Activated T-helper 1 cell treated with anti-CD3 and anti-CD28 coated beads, Interleukin-12 subunit alpha, Interleukin-12 subunit beta, Interleukin-2, Interleukin-4 antibody, amounts not matched to agents 30 ng/mL and 10 ng/mL and 1 ng/mL, durations not matched to agents 14 hours and 24 hours and 36 hours (primary cell): ENCODE measurements around the gene PLEKHH1. TPM values are rescaled to one million over a fixed set of nuclear protein-coding genes. Genes with fewer than 3 reads are reported as not detected.

ENCODE experiments used
- DNase-seq: peaks from one replicate; pipeline ENCODE4 v3.0.0; 2021; ENCODE audit warnings: low spot score
- H3K27ac Mint-ChIP-seq: one replicate; pipeline ENCODE4 v1.8.0; 2021; ENCODE audit warnings: mild to moderate bottlenecking, mixed read lengths
- H3K27me3 Mint-ChIP-seq: one replicate; pipeline ENCODE4 v1.8.0; 2022; ENCODE audit warnings: mild to moderate bottlenecking, moderate library complexity, mixed read lengths; ENCODE audit not compliant: insufficient read depth
- H3K36me3 Mint-ChIP-seq: one replicate; pipeline ENCODE4 v1.8.0; 2021; ENCODE audit warnings: low read depth, mixed read lengths
- H3K4me1 Mint-ChIP-seq: one replicate; pipeline ENCODE4 v1.8.0; 2021; ENCODE audit warnings: low read depth, mixed read lengths
- H3K4me3 Mint-ChIP-seq: one replicate; pipeline ENCODE4 v1.8.0; 2021; ENCODE audit warnings: mild to moderate bottlenecking, moderate library complexity, mixed read lengths
- H3K9me3 Mint-ChIP-seq: one replicate; pipeline ENCODE4 v1.8.0; 2021; ENCODE audit warnings: mixed read lengths
- intact Hi-C: fragments of 100-400 bp; cut with micrococcal nuclease; formaldehyde crosslinking; loops from one replicate; pipeline ENCODE4 v1.15.1; 2024
- total RNA-seq: library from RNA; stranded (reverse); gene quantifications from 2 replicates; pipeline ENCODE4 v1.2.3, GENCODE V29; 2022

The PLEKHH1 gene
- total RNA-seq, 1 donor from 2014 or later: 0.96 TPM

- peaks cover 19% of the 10 kb centered on the region for H3K9me3 Mint-ChIP-seq
- DNase-seq: no peak
- intact Hi-C loops: no loop called here
These were observed 37.3 kb upstream of the PLEKHH1 start for GRCh38 chr14:67495827-67496226.

GRCh38 chr14:67497216-67497615, 35.9 kb upstream of the PLEKHH1 start:
- no peak for DNase-seq
- peaks cover 14% of the 10 kb centered on the region for H3K27me3 Mint-ChIP-seq
- H3K4me3 Mint-ChIP-seq: no peak overlapping the region
- H3K4me1 Mint-ChIP-seq: no peaks in the 10 kb centered on the region
- intact Hi-C loops: no loop called here
- H3K27ac Mint-ChIP-seq: no peak overlapping the region
- H3K9me3 Mint-ChIP-seq: peaks cover 19% of the 10 kb centered on the region
- H3K36me3 Mint-ChIP-seq: peaks cover 8% of the 10 kb centered on the region

More at GRCh38 chr14:67495827-67496226, 37.3 kb upstream of the PLEKHH1 start:
- Mint-ChIP-seq H3K36me3 (peaks cover 9% of the 10 kb centered on the region), H3K27me3 (peaks cover 18% of the 10 kb centered on the region), H3K4me3 (no peak overlapping the region), H3K4me1 (peaks cover 3% of the 10 kb centered on the region), H3K27ac (no peak overlapping the region)

- Mint-ChIP-seq H3K9me3 (peaks cover 15% of the 10 kb centered on the region), H3K4me3 (no peak overlapping the region), H3K27me3 (peaks cover 14% of the 10 kb centered on the region), H3K4me1 (no peaks in the 10 kb centered on the region), H3K27ac (no peak overlapping the region), H3K36me3 (peaks cover 4% of the 10 kb centered on the region)
- DNase-seq: no peak
- intact Hi-C loops: no loop called here
These were observed 35.4 kb upstream of the PLEKHH1 start for GRCh38 chr14:67497716-67498115.

- intact Hi-C loops: no loop called here
- DNase-seq: no peak
- H3K9me3 Mint-ChIP-seq: no peaks in the 10 kb centered on the region
- no peak overlapping the region for H3K27ac Mint-ChIP-seq
- H3K4me3 Mint-ChIP-seq: no peak overlapping the region
- H3K36me3 Mint-ChIP-seq: no peaks in the 10 kb centered on the region
- peaks cover 20% of the 10 kb centered on the region for H3K27me3 Mint-ChIP-seq
- no peaks in the 10 kb centered on the region for H3K4me1 Mint-ChIP-seq
These were observed 32.1 kb upstream of the PLEKHH1 start for GRCh38 chr14:67500981-67501380.

GRCh38 chr14:67501670-67502069, 31.4 kb upstream of the PLEKHH1 start:
- H3K36me3 Mint-ChIP-seq: no peaks in the 10 kb centered on the region
- no peak for DNase-seq
- H3K27me3 Mint-ChIP-seq: peaks cover 25% of the 10 kb centered on the region
- H3K4me3 Mint-ChIP-seq: no peak overlapping the region
- H3K27ac Mint-ChIP-seq: no peak overlapping the region
- no peaks in the 10 kb centered on the region for H3K4me1 Mint-ChIP-seq
- H3K9me3 Mint-ChIP-seq: no peaks in the 10 kb centered on the region
- intact Hi-C loops: no loop called here

- Mint-ChIP-seq H3K36me3 (no peaks in the 10 kb centered on the region), H3K4me3 (no peak overlapping the region), H3K9me3 (no peaks in the 10 kb centered on the region), H3K4me1 (no peaks in the 10 kb centered on the region), H3K27me3 (peaks cover 27% of the 10 kb centered on the region), H3K27ac (no peak overlapping the region)
- no peak for DNase-seq
- intact Hi-C loops: no loop called here
These were observed 30.2 kb upstream of the PLEKHH1 start for GRCh38 chr14:67502867-67503266.

- no peak for DNase-seq
- Mint-ChIP-seq H3K36me3 (no peaks in the 10 kb centered on the region), H3K27me3 (peaks cover 24% of the 10 kb centered on the region), H3K4me1 (no peaks in the 10 kb centered on the region), H3K9me3 (no peaks in the 10 kb centered on the region), H3K27ac (no peak overlapping the region), H3K4me3 (no peak overlapping the region)
- intact Hi-C loops: no loop called here
These were observed 29.8 kb upstream of the PLEKHH1 start for GRCh38 chr14:67503331-67503730.

GRCh38 chr14:67505254-67505653, 27.8 kb upstream of the PLEKHH1 start:
- no peaks in the 10 kb centered on the region for H3K9me3 Mint-ChIP-seq
- no peak for DNase-seq
- H3K4me1 Mint-ChIP-seq: no peaks in the 10 kb centered on the region
- peak overlapping the region; percentile 29 for H3K27ac Mint-ChIP-seq
- H3K4me3 Mint-ChIP-seq: no peak overlapping the region
- no peaks in the 10 kb centered on the region for H3K36me3 Mint-ChIP-seq
- intact Hi-C loops: no loop called here
- H3K27me3 Mint-ChIP-seq: peaks cover 20% of the 10 kb centered on the region

- DNase-seq: no peak
- Mint-ChIP-seq H3K27me3 (peaks cover 38% of the 10 kb centered on the region), H3K27ac (no peak overlapping the region), H3K4me3 (no peak overlapping the region), H3K36me3 (no peaks in the 10 kb centered on the region), H3K9me3 (no peaks in the 10 kb centered on the region), H3K4me1 (no peaks in the 10 kb centered on the region)
- intact Hi-C loops: no loop called here
These were observed 24.1 kb upstream of the PLEKHH1 start for GRCh38 chr14:67508956-67509355.

GRCh38 chr14:67510121-67510520, 23.0 kb upstream of the PLEKHH1 start:
- H3K4me1 Mint-ChIP-seq: no peaks in the 10 kb centered on the region
- H3K9me3 Mint-ChIP-seq: no peaks in the 10 kb centered on the region
- intact Hi-C loops: no loop called here
- no peak overlapping the region for H3K27ac Mint-ChIP-seq
- no peaks in the 10 kb centered on the region for H3K36me3 Mint-ChIP-seq
- H3K4me3 Mint-ChIP-seq: no peak overlapping the region
- peaks cover 35% of the 10 kb centered on the region for H3K27me3 Mint-ChIP-seq
- DNase-seq: no peak

GRCh38 chr14:67510836-67511235, 22.3 kb upstream of the PLEKHH1 start:
- H3K27me3 Mint-ChIP-seq: peaks cover 33% of the 10 kb centered on the region
- no peak overlapping the region for H3K27ac Mint-ChIP-seq
- no peaks in the 10 kb centered on the region for H3K36me3 Mint-ChIP-seq
- intact Hi-C loops: no loop called here
- H3K4me3 Mint-ChIP-seq: no peak overlapping the region
- no peak for DNase-seq
- H3K9me3 Mint-ChIP-seq: no peaks in the 10 kb centered on the region
- peaks cover 3% of the 10 kb centered on the region for H3K4me1 Mint-ChIP-seq

GRCh38 chr14:67512463-67513310, 20.4 kb upstream of the PLEKHH1 start:
- peaks cover 32% of the 10 kb centered on the region for H3K27me3 Mint-ChIP-seq
- H3K36me3 Mint-ChIP-seq: no peaks in the 10 kb centered on the region
- no peak overlapping the region for H3K4me3 Mint-ChIP-seq
- peaks cover 9% of the 10 kb centered on the region for H3K4me1 Mint-ChIP-seq
- H3K9me3 Mint-ChIP-seq: no peaks in the 10 kb centered on the region
- intact Hi-C loops: no loop called here
- no peak for DNase-seq
- no peak overlapping the region for H3K27ac Mint-ChIP-seq

- DNase-seq: no peak
- Mint-ChIP-seq H3K27ac (no peak overlapping the region), H3K4me3 (peak overlapping the region; percentile 82), H3K36me3 (no peaks in the 10 kb centered on the region), H3K4me1 (peaks cover 9% of the 10 kb centered on the region), H3K9me3 (no peaks in the 10 kb centered on the region), H3K27me3 (peaks cover 40% of the 10 kb centered on the region)
- intact Hi-C loops: loop anchor here (2.0 kb wide), 1 partner anchor 19 kb away; the partner anchor contains the start of gene PLEKHH1
These were observed 19.4 kb upstream of the PLEKHH1 start for GRCh38 chr14:67513631-67514108.
